GM12865 (cell line): ENCODE data around the gene SNX7.

Source experiments
- DNase-seq: peaks from one replicate; pipeline ENCODE4 v3.0.0; 2010; ENCODE audit warnings: low read depth
- H3K4me3 ChIP-seq: 2 replicates; pipeline ENCODE4 v1.5.1; 2011; ENCODE audit warnings: mild to moderate bottlenecking, low read depth, low read length, control low read depth
- CTCF ChIP-seq: IDR thresholded peaks from 2 replicates; pipeline ENCODE4 v1.5.1; 2011; ENCODE audit warnings: low read length, control low read depth, low read depth, inconsistent platforms; ENCODE audit not compliant: insufficient read depth; ENCODE audit errors: missing control alignments

SNX7 gene

DNA sequence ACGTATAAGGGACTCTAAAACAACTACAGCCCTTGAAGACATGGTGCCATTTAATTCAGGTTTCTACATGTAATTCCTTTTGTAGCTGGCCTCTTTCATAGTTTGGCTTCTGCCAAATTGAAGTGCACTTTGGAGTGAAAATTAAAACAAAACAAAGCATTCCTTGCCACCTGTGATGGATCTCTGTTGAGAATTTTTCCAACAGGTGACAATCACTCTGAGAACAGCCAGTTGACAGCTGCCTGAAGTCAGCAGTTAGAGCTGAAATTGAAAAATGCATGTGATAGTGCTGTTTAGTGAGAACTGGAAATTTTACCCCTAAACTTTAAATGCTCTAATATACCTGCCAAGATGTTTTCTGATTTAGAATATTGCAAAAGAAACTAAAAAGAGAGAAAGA, 134.5 kb downstream of the SNX7 start:
- no peak for DNase-seq
- TF ChIP-seq CTCF = no peak
- H3K4me3 ChIP-seq = no peak overlapping the region

DNA sequence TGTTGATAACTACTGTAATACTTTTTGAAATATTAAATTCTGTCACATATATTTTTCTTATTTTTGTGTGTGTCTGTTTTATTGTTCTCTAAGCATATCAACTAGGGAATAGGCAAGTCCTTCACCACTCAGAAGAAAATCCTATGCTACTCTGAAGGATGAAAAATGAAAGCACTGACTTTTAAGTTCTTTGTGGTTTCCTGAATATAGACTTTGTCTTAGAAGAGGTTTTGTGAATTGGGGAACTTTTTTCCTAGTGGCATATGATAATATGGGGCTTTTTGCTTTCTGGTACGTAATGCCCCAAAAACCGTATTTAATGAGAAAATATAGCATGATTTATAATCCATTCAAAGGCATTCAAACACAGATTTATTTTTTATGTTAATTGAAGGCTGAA, 136.0 kb downstream of the SNX7 start:
- H3K4me3 ChIP-seq = no peak overlapping the region
- DNase-seq = no peak
- no peak for TF ChIP-seq CTCF
